ENCODE results near the gene DMRT3. TPM values are rescaled to one million over a fixed set of nuclear protein-coding genes. Genes with fewer than 3 reads are reported as not detected.

Gene DMRT3, protein sequence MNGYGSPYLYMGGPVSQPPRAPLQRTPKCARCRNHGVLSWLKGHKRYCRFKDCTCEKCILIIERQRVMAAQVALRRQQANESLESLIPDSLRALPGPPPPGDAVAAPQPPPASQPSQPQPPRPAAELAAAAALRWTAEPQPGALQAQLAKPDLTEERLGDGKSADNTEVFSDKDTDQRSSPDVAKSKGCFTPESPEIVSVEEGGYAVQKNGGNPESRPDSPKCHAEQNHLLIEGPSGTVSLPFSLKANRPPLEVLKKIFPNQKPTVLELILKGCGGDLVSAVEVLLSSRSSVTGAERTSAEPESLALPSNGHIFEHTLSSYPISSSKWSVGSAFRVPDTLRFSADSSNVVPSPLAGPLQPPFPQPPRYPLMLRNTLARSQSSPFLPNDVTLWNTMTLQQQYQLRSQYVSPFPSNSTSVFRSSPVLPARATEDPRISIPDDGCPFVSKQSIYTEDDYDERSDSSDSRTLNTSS
- total RNA-seq = 0.34 and 0.53 TPM in 2 replicates
- long read RNA-seq = 0 reads

DNA sequence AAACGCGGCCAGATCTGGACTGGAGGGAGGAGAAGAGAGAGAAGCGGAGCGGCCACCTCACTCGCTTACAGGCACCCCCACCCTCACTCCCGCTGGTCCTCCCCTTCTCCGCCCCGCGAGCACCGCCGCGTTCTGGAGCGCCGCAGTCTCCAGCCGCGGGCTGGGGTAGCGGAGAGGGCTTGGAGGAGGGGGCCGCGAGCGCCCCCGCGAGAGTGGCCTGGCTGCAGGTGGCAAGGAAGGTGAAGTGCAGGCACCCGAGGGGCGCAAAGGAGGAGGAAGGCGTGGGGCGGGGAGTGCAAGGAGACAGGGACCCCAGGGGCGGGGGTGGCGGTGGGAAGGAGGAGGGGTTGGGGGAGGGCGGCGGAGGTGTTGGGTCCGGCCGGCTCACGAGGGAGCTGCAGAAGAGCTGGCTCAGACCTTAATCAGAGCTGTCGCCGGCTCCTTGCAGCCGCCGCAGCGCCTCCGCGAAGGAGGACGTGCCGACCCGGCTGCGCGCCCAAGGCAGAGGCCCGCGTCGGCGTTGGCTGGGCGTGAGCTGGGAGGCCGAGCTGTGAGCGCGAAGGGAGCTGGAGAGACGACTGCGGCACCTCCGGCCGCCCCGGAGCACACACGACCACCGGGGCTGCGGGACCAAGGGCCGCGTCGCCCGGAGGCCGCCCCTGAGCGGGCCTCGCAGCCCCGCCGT, at the start of gene DMRT3:
DMRT3 (plus strand) TSS at position 398 of the 685 bp plus-strand sequence. CDS start 347 bp downstream, outside the sequence.
- Mint-ChIP-seq H3K36me3 (ENCODE audit: insufficient read depth) (no peaks in the 10 kb centered on the region), H3K4me1 (ENCODE audit: low read depth) (peaks cover 14% of the 10 kb centered on the region), H3K27me3 (peaks cover 86% of the 10 kb centered on the region), H3K27ac (no peak within 1 kb of the TSS), H3K9me3 (ENCODE audit: low read depth) (no peaks in the 10 kb centered on the region), H3K4me3 (ENCODE audit: low read depth) (peak within 1 kb of the TSS; percentile 48)
- TF ChIP-seq CTCF (IDR thresholded peaks at IDR 0.05; ENCODE audit: unreplicated experiment) = peak; percentile 41
- peak; percentile 48 for DNase-seq (ENCODE audit: low spot score, unreplicated experiment)

GRCh38 chr9:926976-927375, 49.5 kb upstream of the DMRT3 start:
- H3K4me1 Mint-ChIP-seq (ENCODE audit: low read depth) = no peaks in the 10 kb centered on the region
- no peak overlapping the region for H3K4me3 Mint-ChIP-seq (ENCODE audit: low read depth)
- no peaks in the 10 kb centered on the region for H3K36me3 Mint-ChIP-seq (ENCODE audit: insufficient read depth)
- DNase-seq (ENCODE audit: low spot score, unreplicated experiment) = no peak
- peaks cover 22% of the 10 kb centered on the region for H3K27me3 Mint-ChIP-seq
- H3K27ac Mint-ChIP-seq = no peak overlapping the region
- TF ChIP-seq CTCF (IDR thresholded peaks at IDR 0.05; ENCODE audit: unreplicated experiment) = no peak
- H3K9me3 Mint-ChIP-seq (ENCODE audit: low read depth) = no peaks in the 10 kb centered on the region

GRCh38 chr9:928363-929042, 48.0 kb upstream of the DMRT3 start:
- Mint-ChIP-seq H3K27ac (no peak overlapping the region), H3K36me3 (ENCODE audit: insufficient read depth) (no peaks in the 10 kb centered on the region)

DNA sequence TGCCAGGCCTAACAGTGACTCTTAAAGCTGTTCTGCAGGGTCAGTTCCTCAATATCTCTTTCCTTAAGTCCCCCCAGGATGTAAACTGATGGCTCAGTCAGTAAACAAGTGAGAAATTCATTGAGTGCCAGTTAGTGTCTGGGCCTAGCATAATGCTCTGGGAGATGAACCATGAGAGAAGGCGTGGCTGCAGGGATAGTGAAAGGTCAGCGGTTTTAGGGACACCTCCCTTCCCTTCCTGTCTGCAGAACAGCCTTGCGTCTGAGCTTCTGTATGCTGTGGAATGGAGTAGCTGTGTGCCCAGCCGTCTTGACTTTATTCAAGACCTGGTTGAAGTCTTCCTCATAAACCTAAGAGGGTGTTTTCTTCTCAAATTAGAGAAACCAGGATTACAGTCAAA, 46.7 kb upstream of the DMRT3 start:
- peaks cover 20% of the 10 kb centered on the region for H3K27me3 Mint-ChIP-seq
- no peak overlapping the region for H3K4me3 Mint-ChIP-seq (ENCODE audit: low read depth)
- no peak for TF ChIP-seq CTCF (IDR thresholded peaks at IDR 0.05; ENCODE audit: unreplicated experiment)
- no peaks in the 10 kb centered on the region for H3K36me3 Mint-ChIP-seq (ENCODE audit: insufficient read depth)
- no peak for DNase-seq (ENCODE audit: low spot score, unreplicated experiment)
- H3K27ac Mint-ChIP-seq = no peak overlapping the region
- no peaks in the 10 kb centered on the region for H3K9me3 Mint-ChIP-seq (ENCODE audit: low read depth)
- H3K4me1 Mint-ChIP-seq (ENCODE audit: low read depth) = no peaks in the 10 kb centered on the region

More at GRCh38 chr9:928363-929042, 48.0 kb upstream of the DMRT3 start:
- Mint-ChIP-seq H3K4me3 (ENCODE audit: low read depth) (no peak overlapping the region), H3K9me3 (ENCODE audit: low read depth) (no peaks in the 10 kb centered on the region), H3K4me1 (ENCODE audit: low read depth) (no peaks in the 10 kb centered on the region), H3K27me3 (peaks cover 16% of the 10 kb centered on the region)
- TF ChIP-seq CTCF (IDR thresholded peaks at IDR 0.05; ENCODE audit: unreplicated experiment) = peak; percentile 70
- peak; percentile 17 for DNase-seq (ENCODE audit: low spot score, unreplicated experiment)

- DNase-seq (ENCODE audit: low spot score, unreplicated experiment) = no peak
- Mint-ChIP-seq H3K27ac (no peak overlapping the region), H3K36me3 (ENCODE audit: insufficient read depth) (no peaks in the 10 kb centered on the region), H3K4me3 (ENCODE audit: low read depth) (no peak overlapping the region), H3K27me3 (peaks cover 14% of the 10 kb centered on the region), H3K4me1 (ENCODE audit: low read depth) (peaks cover 11% of the 10 kb centered on the region), H3K9me3 (ENCODE audit: low read depth) (peaks cover 4% of the 10 kb centered on the region)
- no peak for TF ChIP-seq CTCF (IDR thresholded peaks at IDR 0.05; ENCODE audit: unreplicated experiment)
Measured at GRCh38 chr9:933356-933755, 43.1 kb upstream of the DMRT3 start.

Data from progenitor cell of endocrine pancreas (in vitro differentiated cells).